NCI-H187 treated with DMSO at 0.1 percent for 48 hours (cell line): ENCODE data around the gene FAM186B.

ENCODE experiments used
- DNase-seq: peaks from one replicate; lab custom pipeline; 2025; lab: John Stamatoyannopoulos, UW

FAM186B gene

GRCh38 chr12:49609059-49609874 lies 3.8 kb upstream of the FAM186B start:
- DNase-seq: no peak

GRCh38 chr12:49604856-49605255 lies 583 bp downstream of the FAM186B start:
- DNase-seq: no peak

GRCh38 chr12:49603721-49604120 lies 1.7 kb downstream of the FAM186B start:
- DNase-seq: no peak

GRCh38 chr12:49599961-49600360 lies 5.5 kb downstream of the FAM186B start:
- DNase-seq: no peak

GRCh38 chr12:49598527-49598926 lies 6.9 kb downstream of the FAM186B start:
- DNase-seq: no peak

GRCh38 chr12:49588721-49589516 lies 16.5 kb downstream of the FAM186B start:
- no peak for DNase-seq

- no peak for DNase-seq
These were observed 17.2 kb downstream of the FAM186B start for GRCh38 chr12:49588281-49588680.

GRCh38 chr12:49587174-49587908 lies 18.1 kb downstream of the FAM186B start:
- no peak for DNase-seq

- no peak for DNase-seq
These were observed 19.7 kb downstream of the FAM186B start for GRCh38 chr12:49585477-49586459.

GRCh38 chr12:49584591-49584990 lies 20.8 kb downstream of the FAM186B start:
- DNase-seq: no peak

GRCh38 chr12:49583366-49584094 lies 21.9 kb downstream of the FAM186B start:
- no peak for DNase-seq

- DNase-seq: no peak
These were observed 22.6 kb downstream of the FAM186B start for GRCh38 chr12:49582850-49583249.

GRCh38 chr12:49582201-49582600 lies 23.2 kb downstream of the FAM186B start:
- DNase-seq: no peak

- peak; percentile 82 for DNase-seq
These were observed 24.6 kb downstream of the FAM186B start for GRCh38 chr12:49580572-49581535.

GRCh38 chr12:49578471-49579112 lies 26.8 kb downstream of the FAM186B start:
- no peak for DNase-seq

- no peak for DNase-seq
These were observed 27.7 kb downstream of the FAM186B start for GRCh38 chr12:49577589-49578315.

GRCh38 chr12:49568442-49569162 lies 36.8 kb downstream of the FAM186B start:
- no peak for DNase-seq
